ENCODE measurements around the gene SORBS1. TPM values are rescaled to one million over a fixed set of nuclear protein-coding genes. Genes with fewer than 3 reads are reported as not detected.

Gene SORBS1
- total and polyA plus RNA-seq, 2 donors (not counting 3 experiments of a cell fraction or from before 2014, with no cell fraction given) = 2.0 to 7.9 TPM

- intact Hi-C loops (cut with micrococcal nuclease) = no loop called here
- H3K9me3 ChIP-seq (replicated peaks; ENCODE audit: control insufficient read depth, insufficient read depth, low read length) = no peaks in the 10 kb centered on the region
- BruUV-seq (replicated peaks) = no TSS peak
- peaks cover 2 to 7% of the 10 kb centered on the region in 2 experiments for H3K27me3 ChIP-seq (ENCODE audit: control insufficient read depth in 2 of 2, insufficient read depth in 2 of 2, low read length in 2 of 2)
- H2AFZ ChIP-seq (ENCODE audit: low read depth, low read length) = no peak overlapping the region
- H3K4me3 ChIP-seq (replicated peaks in 1 of 3; ENCODE audit: insufficient read depth in 1 of 3, low read depth in 1 of 3, low read length in 3 of 3) = no peak overlapping the region
- FAIRE-seq = no peak
- POLR2A ChIA-PET = no interaction called here
- no peak overlapping the region for H3K27ac ChIP-seq (ENCODE audit: insufficient read depth, low read depth, low read length)
- H3K4me1 ChIP-seq (ENCODE audit: control insufficient read depth, extremely low read depth, insufficient read depth, low read length) = peaks cover 2% of the 10 kb centered on the region
- TF ChIP-seq POLR2AphosphoS5 (IDR thresholded peaks at IDR 0.05; ENCODE audit: insufficient read depth, low read depth, low read length) (no peak), CTCF (IDR thresholded peaks at IDR 0.05; ENCODE audit: extremely low read depth in 1 of 2, insufficient read depth in 1 of 2, low read depth in 1 of 2, low read length in 2 of 2) (no peak), MAX (IDR thresholded peaks at IDR 0.05; ENCODE audit: insufficient read depth, insufficient read length) (no peak), JUN (IDR thresholded peaks at IDR 0.05; ENCODE audit: borderline replicate concordance, insufficient read depth, insufficient read length, low read depth) (no peak)
- dilution Hi-C loops (cut with MboI; ENCODE audit: extremely low pct_ligation_motif_present, low sequenced_read_pairs) = no loop called here
- no peaks in the 10 kb centered on the region for H3K9me1 ChIP-seq (replicated peaks; ENCODE audit: control insufficient read depth, extremely low read depth, insufficient read depth, low read length)
- H3K79me2 ChIP-seq (ENCODE audit: control insufficient read depth, insufficient read depth, low read length) = no peaks in the 10 kb centered on the region
- no peak overlapping the region for H3K4me2 ChIP-seq (ENCODE audit: insufficient read depth, low read length)
- no peak overlapping the region for H3K9ac ChIP-seq (replicated peaks; ENCODE audit: extremely low read depth, insufficient read depth, low read length)
- no peaks in the 10 kb centered on the region for H3K36me3 ChIP-seq (ENCODE audit: control insufficient read depth in 2 of 2, extremely low read depth in 1 of 2, insufficient read depth in 2 of 2, low read length in 2 of 2)
- no peaks in the 10 kb centered on the region for H4K20me1 ChIP-seq (replicated peaks; ENCODE audit: control insufficient read depth, extremely low read depth, insufficient read depth, low read length)
- CTCF ChIA-PET = interaction anchor here (0.7 to 1.3 kb wide), 4 partner anchors 12 to 132 kb away, joined by 3 read pairs; no protein-coding TSS in a partner anchor
- DNase-seq (ENCODE audit: low read depth, low spot score) = no peak
Observed at GRCh38 chr10:95562341-95562965, 1.3 kb upstream of the SORBS1 start.

GRCh38 chr10:95561864-95562177 lies 650 bp upstream of the SORBS1 start:
- H3K9ac ChIP-seq (replicated peaks; ENCODE audit: extremely low read depth, insufficient read depth, low read length) = peak overlapping the region; percentile 51
- intact Hi-C loops (cut with micrococcal nuclease) = loop anchor here (1.0 to 2.0 kb wide), 8 partner anchors 26 to 132 kb away; partner anchors contain the start of gene ALDH18A1
- CTCF ChIA-PET = interaction anchor here (1.0 to 1.3 kb wide), 2 partner anchors 82 to 131 kb away, joined by 3 to 4 read pairs; no protein-coding TSS in a partner anchor

More at GRCh38 chr10:95561864-95562177, 650 bp upstream of the SORBS1 start:
- Histone ChIP-seq H3K79me2 (ENCODE audit: control insufficient read depth, insufficient read depth, low read length) (no peaks in the 10 kb centered on the region), H3K9me1 (replicated peaks; ENCODE audit: control insufficient read depth, extremely low read depth, insufficient read depth, low read length) (no peaks in the 10 kb centered on the region), H3K4me3 (replicated peaks in 1 of 3; ENCODE audit: insufficient read depth in 1 of 3, low read depth in 1 of 3, low read length in 3 of 3) (peak overlapping the region in 1 of 3 experiments; percentile 35), H3K4me2 (ENCODE audit: insufficient read depth, low read length) (peak overlapping the region; percentile 66), H3K9me3 (replicated peaks; ENCODE audit: control insufficient read depth, insufficient read depth, low read length) (no peaks in the 10 kb centered on the region), H2AFZ (ENCODE audit: low read depth, low read length) (peak overlapping the region; percentile 58), H3K4me1 (ENCODE audit: control insufficient read depth, extremely low read depth, insufficient read depth, low read length) (peaks cover 2% of the 10 kb centered on the region), H3K36me3 (ENCODE audit: control insufficient read depth in 2 of 2, extremely low read depth in 1 of 2, insufficient read depth in 2 of 2, low read length in 2 of 2) (no peaks in the 10 kb centered on the region), H3K27ac (ENCODE audit: insufficient read depth, low read depth, low read length) (no peak overlapping the region), H4K20me1 (replicated peaks; ENCODE audit: control insufficient read depth, extremely low read depth, insufficient read depth, low read length) (no peaks in the 10 kb centered on the region), H3K27me3 (ENCODE audit: control insufficient read depth in 2 of 2, insufficient read depth in 2 of 2, low read length in 2 of 2) (peaks cover 2 to 7% of the 10 kb centered on the region in 2 experiments)
- dilution Hi-C loops (cut with MboI; ENCODE audit: extremely low pct_ligation_motif_present, low sequenced_read_pairs) = no loop called here
- no peak for DNase-seq (ENCODE audit: low read depth, low spot score)
- BruUV-seq (replicated peaks) = TSS peak; percentile 36
- POLR2A ChIA-PET = no interaction called here
- TF ChIP-seq FOS (IDR thresholded peaks at IDR 0.05; ENCODE audit: borderline replicate concordance, insufficient read depth, low read length) (no peak), POLR2AphosphoS5 (IDR thresholded peaks at IDR 0.05; ENCODE audit: insufficient read depth, low read depth, low read length) (no peak), MAX (IDR thresholded peaks at IDR 0.05; ENCODE audit: insufficient read depth, insufficient read length) (no peak), CTCF (IDR thresholded peaks at IDR 0.05; ENCODE audit: extremely low read depth in 1 of 2, insufficient read depth in 1 of 2, low read depth in 1 of 2, low read length in 2 of 2) (no peak), MYC (IDR thresholded peaks at IDR 0.05; ENCODE audit: low read depth, low read length) (no peak)
- FAIRE-seq = no peak

Data from endothelial cell of umbilical vein (primary cell).